Stimulated activated CD8-positive, alpha-beta memory T cell treated with anti-CD3 and anti-CD28 coated beads, Interleukin-7, amount 100 ng/mL, for 1 hour (primary cell): ENCODE data around the gene OTUD7B.

Experiments used
- DNase-seq, 2 donors: peaks; one replicate each; pipeline ENCODE4 v3.0.0-alpha.2; 2020; ENCODE audit warnings: low read depth in 2 of 2

OTUD7B gene

GRCh38 chr1:149917571-149918144, 92.9 kb downstream of the OTUD7B start, which contains the start of gene SV2A:
TSS of gene SV2A (minus strand) at chr1:149917844. CDS start at chr1:149913840, 4,004 bp downstream.
- no peak for DNase-seq

- no peak for DNase-seq
Measured at GRCh38 chr1:149916898-149917252, 93.7 kb downstream of the OTUD7B start.

- DNase-seq: no peak
Measured at GRCh38 chr1:149916193-149916897, 94.2 kb downstream of the OTUD7B start.

DNA sequence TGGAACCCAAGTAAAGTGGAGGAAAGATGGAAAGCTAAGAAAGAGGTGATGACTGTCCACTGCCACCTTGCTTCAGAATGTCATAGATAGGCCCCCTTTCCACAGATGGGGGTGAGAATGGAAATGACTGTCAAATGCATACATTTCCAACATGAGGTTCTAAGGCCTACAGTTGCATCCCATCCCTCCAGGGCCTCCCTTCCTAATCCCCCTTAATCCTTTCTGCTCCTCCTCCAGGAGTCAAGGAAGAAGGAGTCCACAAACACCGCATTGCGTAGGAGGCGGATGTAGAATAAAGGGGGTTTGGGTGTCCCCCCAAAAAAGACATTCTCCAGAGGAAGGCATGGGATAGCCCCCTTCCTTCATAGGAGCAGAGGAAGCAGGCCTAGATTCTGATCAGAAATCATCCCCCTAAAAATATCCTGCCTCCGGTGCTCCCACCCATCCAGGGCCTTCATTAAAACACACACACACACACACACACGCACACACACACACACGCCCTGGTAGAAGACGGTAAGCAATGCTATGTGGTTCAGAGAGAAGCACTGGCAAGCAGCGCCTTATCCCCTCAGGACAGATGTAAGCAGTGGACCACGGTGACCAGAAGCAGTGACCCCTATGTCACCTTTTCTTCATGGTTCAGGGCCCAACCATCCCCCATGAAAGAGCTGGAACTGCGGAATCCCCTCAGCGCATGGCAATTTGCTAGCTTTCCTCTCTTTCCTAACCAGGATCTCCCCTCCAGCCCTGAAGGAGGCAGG, 94.9 kb downstream of the OTUD7B start:
- DNase-seq: no peak

GRCh38 chr1:149914545-149914944, 96.0 kb downstream of the OTUD7B start:
- no peak for DNase-seq

DNA sequence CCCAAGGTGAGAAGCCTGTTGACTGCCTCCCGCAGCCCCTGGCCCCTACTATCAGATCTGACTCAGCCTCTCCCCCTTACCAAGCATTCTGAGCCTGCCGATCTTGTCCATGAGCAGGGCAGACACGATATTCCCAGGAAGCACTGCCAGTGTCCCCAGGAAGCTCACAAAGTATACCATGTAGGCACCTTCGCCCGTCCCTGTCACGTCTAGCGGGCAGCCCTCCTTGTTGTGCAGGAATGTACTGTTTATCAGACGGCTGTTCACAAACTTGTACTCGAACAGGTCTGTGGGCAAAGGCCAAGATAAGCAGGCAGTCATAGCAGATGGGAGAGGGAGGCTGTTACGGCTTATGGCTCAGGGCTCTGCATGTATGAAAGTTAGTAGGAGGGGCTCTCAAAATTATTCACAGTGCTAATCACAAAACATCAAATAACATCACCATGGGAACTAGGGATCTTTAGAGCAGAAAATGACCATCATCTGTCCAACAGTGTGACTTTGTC, 103.9 kb downstream of the OTUD7B start:
- DNase-seq: no peak

- DNase-seq: no peak
Measured at GRCh38 chr1:149903836-149904491, 106.6 kb downstream of the OTUD7B start.

GRCh38 chr1:149899460-149900284, 110.9 kb downstream of the OTUD7B start, which contains the start of gene BOLA1:
TSS of gene BOLA1 (plus strand) at chr1:149899568. CDS start at chr1:149900060, 492 bp downstream.
- peak; percentile 65 for DNase-seq

DNA sequence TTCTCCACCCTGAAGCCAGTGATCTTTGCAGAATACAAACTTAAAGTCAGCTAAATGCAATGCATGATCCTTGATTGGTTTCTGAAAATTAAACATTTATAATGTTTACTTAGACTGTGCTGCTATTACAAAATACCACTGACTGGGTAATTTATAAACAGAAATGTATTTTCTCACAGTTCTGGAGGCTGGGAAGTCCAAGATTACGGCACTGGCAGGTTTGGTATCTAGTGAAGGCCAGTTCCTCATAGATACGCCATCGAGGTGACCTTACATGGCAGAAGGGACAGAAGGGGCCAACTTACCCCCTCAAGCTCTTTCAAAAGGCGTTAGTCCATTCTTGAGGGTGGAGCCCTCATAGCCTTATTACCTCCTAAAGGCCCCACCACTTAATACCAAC, 114.0 kb downstream of the OTUD7B start:
- DNase-seq: no peak

DNA sequence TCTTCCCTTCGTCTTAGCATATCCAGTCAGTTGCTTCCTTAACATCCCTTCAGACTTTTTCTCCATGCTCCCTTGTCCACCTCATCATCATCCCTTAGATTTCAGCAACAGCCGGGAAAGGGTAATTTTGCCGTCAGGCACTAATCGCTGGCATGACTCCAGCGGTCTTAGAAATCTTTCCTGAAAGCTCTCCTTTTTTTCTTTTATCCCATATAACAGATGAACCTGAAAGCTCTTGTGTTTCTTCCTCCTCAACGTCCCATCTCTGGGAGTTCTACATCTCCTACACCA, 121.6 kb downstream of the OTUD7B start:
- DNase-seq: no peak

DNA sequence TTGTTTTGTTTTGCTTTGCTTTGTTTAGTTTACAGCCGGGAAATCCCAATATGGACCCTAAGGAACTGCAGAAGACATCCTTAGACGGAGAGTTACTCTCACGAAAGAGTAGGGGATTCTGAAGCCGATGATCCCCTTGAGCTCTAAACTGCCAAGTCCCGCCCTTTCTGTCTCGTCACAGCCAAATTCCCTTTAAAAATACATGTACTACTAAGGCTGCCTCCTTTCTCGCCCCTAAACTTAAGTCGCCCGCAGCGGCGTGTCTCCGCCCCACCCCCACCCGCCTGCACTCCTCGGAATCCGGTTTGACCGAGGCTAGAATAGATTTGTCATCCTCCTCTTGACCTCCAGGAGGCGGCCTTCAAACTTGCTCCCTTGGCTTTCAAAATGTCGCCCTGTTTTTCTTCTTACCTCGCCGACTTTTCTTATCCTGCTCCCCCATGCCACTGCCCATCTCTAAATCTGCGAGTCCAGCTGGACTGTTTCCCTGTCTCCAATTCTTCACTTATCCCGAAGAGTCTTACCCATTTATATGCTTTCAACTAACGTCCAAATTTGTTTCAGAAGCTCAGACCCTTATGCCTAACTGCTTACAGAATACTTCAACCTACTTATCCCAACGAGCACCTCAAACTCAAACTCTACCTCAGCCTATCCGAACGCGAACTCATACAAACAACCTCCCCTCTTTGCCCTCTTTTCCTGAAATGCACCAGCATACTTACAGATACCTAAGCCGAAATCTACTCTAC, 122.1 kb downstream of the OTUD7B start:
- peak; percentile 38 for DNase-seq
